ENCODE measurements around the gene KRTAP2-1.
"Not testable (repeated sequence)": the region's sequence is repeated elsewhere in the genome, so short reads cannot be mapped to it uniquely, and the experiment has no call there.

Gene KRTAP2-1

GRCh38 chr17:41046735-41047465 lies at the start of gene KRTAP2-1:
Gene KRTAP2-1, minus strand, starts transcription at chr17:41047316. Its CDS starts 49 bp downstream, at chr17:41047267.
- H3K4me3 ChIP-seq (ENCODE audit: low read depth, low read length): not testable (repeated sequence)

GRCh38 chr17:41096055-41096454 lies 48.9 kb upstream of the KRTAP2-1 start:
- H3K4me3 ChIP-seq (ENCODE audit: low read depth, low read length): no peak overlapping the region
- TF ChIP-seq CTCF (IDR thresholded peaks at IDR 0.05; ENCODE audit: borderline replicate concordance, insufficient read depth, low read depth, low read length): no peak

- not testable (repeated sequence) for H3K4me3 ChIP-seq (ENCODE audit: low read depth, low read length)
Observed at GRCh38 chr17:41088760-41089352, 41.7 kb upstream of the KRTAP2-1 start.

GRCh38 chr17:41084100-41084856 lies 37.2 kb upstream of the KRTAP2-1 start, which contains the start of gene KRTAP4-7:
Gene KRTAP4-7, plus strand, starts transcription at chr17:41084150. Its CDS starts 57 bp downstream, at chr17:41084207.
- not testable (repeated sequence) for H3K4me3 ChIP-seq (ENCODE audit: low read depth, low read length)

- not testable (repeated sequence) for H3K4me3 ChIP-seq (ENCODE audit: low read depth, low read length)
Observed at GRCh38 chr17:41083427-41083826, 36.3 kb upstream of the KRTAP2-1 start.

GRCh38 chr17:41082626-41083025 lies 35.5 kb upstream of the KRTAP2-1 start:
- no peak for TF ChIP-seq CTCF (IDR thresholded peaks at IDR 0.05; ENCODE audit: borderline replicate concordance, insufficient read depth, low read depth, low read length)
- no peak overlapping the region for H3K4me3 ChIP-seq (ENCODE audit: low read depth, low read length)

- H3K4me3 ChIP-seq (ENCODE audit: low read depth, low read length): no peak overlapping the region
- no peak for TF ChIP-seq CTCF (IDR thresholded peaks at IDR 0.05; ENCODE audit: borderline replicate concordance, insufficient read depth, low read depth, low read length)
Observed at GRCh38 chr17:41076788-41077187, 29.7 kb upstream of the KRTAP2-1 start.

GRCh38 chr17:41073676-41074075 lies 26.6 kb upstream of the KRTAP2-1 start:
- TF ChIP-seq CTCF (IDR thresholded peaks at IDR 0.05; ENCODE audit: borderline replicate concordance, insufficient read depth, low read depth, low read length): no peak
- no peak overlapping the region for H3K4me3 ChIP-seq (ENCODE audit: low read depth, low read length)

- no peak for TF ChIP-seq CTCF (IDR thresholded peaks at IDR 0.05; ENCODE audit: borderline replicate concordance, insufficient read depth, low read depth, low read length)
Observed at GRCh38 chr17:41071606-41072360, 24.7 kb upstream of the KRTAP2-1 start.

More at GRCh38 chr17:41071606-41072360, 24.7 kb upstream of the KRTAP2-1 start:
- H3K4me3 ChIP-seq (ENCODE audit: low read depth, low read length): no peak overlapping the region
